Kidney glomerular epithelial cell (primary cell): ENCODE measurements around the gene WIPI1.

Experiments
- DNase-seq: peaks from one replicate; lab custom pipeline; 2025; lab: John Stamatoyannopoulos, UW

The WIPI1 gene

DNA sequence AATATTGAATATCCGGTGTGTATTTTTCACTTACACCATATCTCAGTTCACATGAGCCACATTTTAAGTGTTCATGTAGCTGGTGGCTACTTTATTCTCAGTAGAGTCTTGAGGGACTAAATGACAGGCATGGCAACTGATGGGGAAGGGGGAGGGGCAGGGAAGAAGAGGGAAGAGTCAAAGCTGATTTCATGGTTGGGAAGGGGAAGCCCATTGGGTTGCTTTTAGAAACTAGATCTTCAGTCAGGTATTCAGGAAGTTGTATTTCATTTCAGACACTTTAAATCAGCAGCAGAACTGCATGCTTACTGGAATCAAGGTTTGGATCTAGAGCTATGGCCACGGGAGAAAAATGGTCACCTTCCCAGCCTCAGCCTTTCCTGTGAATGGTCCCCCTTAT is 2.9 kb upstream of the WIPI1 start:
- no peak for DNase-seq

DNA sequence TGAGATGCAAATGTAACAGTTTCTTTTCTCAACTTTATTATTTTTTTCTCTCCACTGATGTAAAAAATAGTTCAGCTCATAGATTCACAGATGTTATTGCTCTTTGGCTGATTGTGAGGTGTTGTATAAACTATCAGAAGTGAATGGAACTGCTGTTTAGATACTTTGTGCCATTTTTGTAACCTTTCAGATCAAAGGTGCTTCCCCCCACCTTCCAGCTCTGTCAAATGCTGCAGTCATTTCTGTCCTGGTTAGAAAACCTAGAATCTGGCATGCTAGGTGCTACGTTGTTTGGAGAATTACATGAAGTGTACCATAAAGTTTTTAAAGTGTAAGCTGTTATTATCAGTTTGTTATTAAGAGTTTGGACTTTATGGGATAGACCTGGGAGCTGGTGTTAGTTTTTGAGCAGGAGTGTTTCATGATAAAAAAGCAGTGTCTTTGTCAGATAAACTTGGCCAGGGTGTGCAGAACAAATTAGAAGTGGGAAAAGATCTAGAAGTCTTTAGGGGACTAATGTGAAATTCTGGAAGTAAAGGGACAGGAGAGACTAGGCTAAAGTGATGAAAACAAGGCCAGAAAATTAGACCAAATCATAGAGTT is 1.8 kb upstream of the WIPI1 start:
- DNase-seq, result no peak

DNA sequence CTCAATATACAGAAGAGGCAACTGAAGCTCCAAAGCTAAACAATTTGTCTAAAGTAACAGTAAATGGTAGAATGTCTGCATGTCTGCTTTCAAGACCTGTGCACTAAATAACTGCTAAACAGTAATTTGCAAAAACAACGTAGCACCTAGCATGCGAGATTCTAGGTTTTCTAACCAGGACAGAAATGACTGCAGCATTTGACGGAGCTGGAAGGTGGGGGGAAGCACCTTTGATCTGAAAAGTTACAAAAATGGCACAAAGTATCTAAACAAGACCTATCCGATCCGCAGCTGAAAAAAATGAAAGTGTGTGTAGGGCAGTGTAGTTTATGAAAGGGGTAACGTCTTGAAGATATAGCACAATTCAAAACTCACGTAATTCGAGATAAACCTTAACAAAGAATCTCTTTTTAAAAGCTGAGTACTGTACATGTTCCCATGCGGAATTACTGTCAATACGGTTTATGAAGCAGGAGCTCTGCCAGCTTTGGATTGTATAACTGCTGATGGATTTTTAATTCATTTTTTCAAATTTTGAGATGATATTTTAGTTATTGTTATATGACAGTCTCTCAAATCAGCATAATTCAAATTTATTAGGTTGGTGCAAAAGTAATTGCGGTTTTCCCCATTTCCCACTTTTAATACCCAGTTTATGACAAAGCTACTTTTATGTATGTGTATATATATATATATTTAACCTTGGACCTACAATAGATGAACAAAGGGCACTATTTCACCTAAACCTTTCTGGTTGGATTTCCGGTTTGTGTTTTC is 1.2 kb upstream of the WIPI1 start:
- DNase-seq, result no peak

DNA sequence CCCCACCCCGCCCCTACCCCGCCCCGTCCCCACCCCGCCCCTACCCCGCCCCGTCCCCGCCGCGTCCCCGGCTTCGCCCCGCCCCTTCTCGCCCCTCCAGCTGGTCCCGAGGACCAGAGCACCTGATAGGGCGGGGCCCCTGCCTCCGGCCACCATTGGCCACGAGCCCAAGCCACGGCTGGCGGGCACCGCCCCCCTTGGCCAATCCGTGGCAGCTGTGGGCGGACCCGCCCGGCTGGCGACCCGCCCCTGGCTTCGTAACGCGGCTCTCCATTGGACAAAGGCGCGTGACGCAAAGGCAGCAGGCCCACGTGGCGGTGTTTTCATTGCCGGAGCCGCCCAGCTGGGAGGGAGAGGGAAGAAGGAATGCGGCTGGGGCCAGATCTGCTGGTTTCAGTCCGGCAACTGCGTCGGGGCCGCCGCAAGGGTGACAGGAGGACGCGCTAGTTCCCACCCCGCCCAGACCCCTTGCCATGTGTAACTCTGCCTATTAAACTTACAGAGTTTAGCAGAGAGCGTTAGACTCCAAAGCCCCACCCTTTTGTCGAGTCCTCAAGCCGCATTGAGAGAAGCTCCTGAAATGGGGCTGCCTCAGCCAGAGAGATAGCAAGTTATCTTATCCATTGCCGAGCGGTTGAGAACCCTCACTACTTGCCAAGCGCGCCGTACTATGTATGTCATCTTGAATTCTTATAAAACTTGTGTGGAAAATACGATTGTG is 403 bp upstream of the WIPI1 start:
- DNase-seq, result peak; percentile 87

DNA sequence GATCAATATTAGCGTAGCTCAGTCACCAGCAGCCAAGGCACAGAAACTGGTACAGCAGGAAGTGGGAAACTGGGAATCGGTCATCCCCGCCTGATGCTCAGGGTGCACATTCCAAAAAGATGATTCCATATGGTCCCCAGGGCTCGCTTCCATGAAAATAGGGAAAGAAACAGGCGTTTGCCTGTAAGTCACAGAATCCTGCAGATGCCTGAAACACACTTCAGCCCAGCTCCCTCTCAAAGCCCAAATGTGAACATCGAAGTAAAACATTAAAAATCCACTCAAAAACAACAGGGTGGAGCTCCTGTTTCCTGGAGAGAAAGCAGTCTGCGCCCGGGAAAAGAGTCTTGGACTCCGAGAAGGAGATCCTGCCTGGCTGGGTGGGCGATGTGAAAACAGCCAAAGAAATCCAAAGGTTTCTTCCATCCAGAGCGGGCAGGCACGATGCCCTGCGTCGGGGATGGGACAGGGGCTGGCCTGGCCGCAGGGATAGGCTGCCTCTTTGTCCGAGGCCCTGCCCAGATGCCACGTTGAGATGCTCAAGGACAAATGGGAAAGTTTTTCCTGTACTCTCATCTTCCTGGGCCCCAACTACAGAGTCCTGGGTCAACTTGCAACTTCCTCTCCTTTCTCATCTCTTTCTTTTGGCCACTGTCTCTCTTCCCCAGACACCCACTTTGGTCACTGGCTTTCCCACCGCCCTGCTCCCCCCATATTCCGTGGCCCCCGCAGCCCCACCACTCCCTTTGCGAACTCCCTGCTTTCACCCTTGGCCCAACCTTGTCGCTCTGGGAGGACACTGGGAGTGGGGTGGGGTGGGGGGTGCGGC is 743 bp downstream of the WIPI1 start:
- peak; percentile 82 for DNase-seq

DNA sequence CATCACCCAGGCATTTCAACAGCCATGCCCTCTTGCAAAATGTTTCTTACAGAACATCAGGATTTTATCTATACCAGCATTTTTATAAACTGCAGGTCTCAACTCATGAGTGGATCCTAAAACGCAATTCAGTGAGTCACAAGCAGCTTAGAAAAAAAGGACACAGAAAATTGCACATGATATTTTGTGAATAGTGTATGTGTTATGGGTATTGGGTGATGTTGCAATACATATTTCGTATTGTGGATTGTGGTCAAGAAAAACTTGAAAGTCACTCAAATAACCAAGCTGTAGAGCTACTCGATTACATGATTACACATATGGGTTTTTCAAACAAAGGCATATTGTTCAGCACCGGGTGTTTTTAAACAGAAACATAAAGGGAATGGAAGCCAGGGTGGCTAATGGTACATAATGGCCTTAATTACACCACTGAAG is 1.4 kb downstream of the WIPI1 start:
- DNase-seq, result no peak

DNA sequence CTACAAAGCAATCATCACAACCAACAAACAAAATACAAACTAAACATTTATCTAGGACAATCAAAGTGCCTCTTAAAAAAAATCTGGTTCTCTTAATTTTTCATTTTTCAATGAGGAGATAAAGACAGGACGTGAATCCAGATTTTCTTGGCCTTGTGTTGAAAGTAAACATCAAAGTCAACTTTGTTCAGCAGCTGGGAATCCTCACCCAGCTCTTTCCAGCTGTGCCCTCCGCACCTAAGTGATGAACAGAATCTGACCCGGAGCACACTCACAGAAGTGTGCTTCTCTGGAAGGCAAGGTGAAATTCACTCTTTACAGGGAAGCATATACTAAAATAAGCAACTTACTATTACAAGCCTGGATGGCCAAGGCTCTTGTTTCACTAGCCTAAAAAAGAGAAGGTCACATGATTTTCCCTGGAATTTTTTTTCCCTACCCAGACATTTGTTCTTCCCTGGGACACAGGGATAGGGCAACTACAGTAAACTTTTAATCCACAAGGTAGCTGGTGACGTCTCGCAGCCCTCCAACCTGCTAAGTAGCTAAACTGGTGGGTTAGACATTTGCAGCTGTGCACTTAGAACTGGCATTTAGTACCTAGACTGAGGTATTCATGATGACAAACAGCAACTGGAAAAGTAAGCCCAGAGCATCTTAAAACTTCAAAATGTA is 3.2 kb downstream of the WIPI1 start:
- no peak for DNase-seq

DNA sequence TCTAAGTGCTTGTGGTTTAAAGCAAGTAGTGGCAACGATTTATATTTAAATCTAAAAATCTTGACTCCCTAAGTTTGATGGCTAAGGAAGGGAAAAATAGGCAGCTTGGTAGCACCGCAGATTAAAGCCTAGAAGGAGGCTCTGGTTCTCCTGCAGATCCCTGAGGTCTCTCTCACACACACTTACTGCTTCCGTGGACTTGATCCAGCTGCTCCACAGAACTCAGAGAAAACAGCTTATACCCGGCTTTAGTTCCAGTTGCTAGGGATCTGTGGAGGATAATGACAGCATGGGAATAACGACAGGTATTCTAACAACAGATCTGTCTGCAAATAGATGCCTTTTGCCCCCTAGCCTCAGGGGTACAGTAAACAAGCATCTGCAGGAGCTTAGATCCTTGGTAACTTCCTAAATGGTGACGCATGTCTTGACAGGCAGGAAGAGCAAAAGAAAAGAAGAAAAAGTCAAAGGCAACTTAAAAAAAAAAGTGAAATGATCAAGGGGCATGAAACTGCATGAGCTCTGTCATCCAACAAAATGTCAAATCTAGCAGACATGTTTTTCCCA is 4.5 kb downstream of the WIPI1 start:
- DNase-seq, result no peak

DNA sequence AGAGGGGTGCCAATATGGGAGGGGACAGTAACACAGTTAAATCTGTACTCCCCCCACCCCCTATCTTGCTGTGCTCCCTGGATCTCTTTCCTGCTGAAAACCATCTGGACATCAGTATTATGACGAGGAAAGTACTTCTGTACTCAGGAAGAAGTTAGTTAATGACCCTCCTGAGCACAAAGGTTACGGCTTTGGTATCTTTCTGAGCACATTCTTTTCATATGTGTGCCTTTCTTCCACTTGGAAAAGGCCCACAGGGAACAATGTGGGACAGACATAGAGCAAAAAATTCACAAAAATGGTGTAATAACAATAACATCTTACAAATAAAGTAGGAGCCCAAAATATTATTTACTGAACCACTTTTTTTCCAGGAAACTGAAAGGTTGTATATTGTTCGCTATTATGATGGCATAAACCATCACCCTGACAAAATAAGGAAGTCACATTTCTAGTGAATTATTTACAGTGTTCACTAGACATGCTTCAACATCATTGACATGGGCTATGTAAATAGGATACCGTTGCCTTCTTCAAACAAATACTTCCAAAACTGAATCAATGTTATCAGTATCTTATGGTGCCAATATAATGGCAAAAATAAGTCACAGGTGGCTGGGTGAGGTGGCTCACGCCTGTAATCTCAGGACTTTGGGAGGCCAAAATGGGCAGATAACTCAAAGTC is 5.5 kb downstream of the WIPI1 start:
- DNase-seq, result no peak

DNA sequence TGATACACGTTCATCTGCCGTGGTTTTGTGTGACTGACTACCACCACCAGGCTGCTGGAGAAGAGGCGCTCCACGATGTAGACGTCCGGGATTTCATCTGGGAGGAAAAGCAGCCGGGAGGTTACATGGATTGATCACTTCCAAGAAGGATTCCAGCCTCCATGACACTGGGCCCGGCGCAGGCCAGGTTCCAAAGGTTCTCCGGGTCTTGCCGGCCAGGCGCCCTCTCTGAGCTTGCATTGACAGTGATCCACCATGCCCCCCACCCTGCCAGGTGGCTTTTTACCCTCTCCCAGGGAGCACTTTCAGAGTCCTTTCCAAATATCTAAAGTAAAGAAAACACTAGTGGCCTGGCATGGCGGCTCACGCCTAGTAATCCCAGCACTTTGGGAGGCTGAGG is 6.5 kb downstream of the WIPI1 start:
- DNase-seq, result no peak

DNA sequence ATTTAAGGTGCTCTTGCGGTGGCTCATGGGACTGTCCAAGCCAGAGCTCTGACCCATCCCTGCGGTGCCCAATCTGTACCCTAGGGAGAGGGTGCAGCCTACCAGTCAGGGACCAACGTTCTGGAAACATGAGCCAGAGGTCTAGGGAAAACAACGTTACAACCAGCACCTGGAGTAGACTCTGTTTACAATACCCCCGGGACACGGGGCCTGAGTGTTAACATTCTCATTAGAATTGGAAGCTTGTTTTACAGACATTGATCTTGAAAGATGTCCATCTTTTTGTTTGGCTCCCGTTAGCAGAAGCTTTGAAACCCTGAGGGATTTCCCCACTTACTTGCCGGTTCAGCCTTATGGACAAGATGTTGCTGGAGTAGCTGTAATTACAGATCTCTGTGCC is 6.9 kb downstream of the WIPI1 start:
- DNase-seq, result no peak

DNA sequence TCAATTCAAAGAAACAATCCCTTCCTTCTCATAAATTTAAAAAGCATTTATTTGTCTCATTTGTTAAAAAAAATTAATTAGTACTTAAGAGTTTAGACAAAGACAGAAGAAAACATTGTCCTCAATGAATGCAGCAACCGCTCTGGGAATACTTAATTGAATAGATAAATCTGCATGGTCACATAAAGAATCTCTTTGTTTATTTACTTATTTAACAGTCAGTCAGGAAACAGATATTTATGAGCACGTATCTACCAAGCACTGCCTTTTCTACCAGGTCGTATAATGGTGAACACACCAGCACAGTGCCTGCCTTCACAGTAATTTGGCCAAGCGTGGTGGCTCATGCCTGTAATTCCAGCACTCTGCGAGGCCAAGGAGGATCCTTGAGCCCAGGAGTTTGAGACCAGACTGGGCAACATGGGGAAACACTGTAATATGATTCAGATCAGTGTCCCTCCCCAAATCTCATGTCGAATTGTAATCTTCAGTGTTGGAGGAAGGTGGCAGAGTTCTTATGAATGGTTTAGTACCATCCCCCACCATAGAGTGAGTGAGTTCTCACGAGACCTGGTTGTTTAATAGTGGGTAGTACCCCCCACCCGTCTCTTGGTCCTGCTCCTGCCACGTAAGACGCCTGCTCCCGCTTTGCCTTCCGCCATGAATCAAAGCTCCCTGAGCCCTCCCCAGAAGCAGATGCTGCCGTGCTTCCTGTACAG is 8.1 kb downstream of the WIPI1 start:
- no peak for DNase-seq

DNA sequence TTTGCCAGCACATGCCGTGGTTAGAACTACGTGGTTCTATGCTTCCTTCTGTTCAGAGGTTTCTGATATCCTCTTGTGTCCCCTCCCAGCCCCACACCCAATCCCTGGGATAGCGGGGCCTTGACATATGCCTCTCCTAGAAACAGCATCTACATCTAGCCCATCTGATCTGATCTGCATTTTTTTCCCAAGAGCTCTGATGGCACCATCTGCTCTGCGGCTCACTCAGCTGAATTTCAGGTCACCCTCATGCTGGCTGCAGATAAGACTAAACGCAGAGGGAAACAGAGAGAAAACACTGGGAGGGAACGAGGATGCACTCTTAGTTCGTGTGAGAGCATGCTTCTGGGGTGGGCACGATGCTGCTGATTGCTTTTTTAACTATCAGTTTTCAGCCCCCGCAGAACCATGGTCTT is 10.7 kb downstream of the WIPI1 start:
- no peak for DNase-seq

DNA sequence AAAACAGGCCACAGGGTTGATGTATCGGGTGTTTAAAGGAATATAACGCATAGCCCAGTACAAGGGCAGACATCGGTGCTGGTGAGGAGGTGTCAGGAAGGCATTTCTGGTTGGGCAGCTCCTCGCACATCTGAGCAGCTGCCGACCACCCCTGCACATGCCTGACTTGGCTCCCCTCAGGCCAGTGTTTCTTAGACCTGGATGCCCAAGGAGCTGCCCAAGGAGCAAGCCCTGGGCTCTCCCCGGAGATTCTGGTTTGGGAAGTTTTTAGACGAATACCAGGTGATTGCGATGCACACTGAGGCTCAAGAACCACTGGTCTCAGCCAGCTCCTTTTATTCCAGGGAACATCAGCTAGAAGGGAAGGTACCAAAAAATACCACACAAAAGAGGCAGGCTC is 11.6 kb downstream of the WIPI1 start:
- no peak for DNase-seq

DNA sequence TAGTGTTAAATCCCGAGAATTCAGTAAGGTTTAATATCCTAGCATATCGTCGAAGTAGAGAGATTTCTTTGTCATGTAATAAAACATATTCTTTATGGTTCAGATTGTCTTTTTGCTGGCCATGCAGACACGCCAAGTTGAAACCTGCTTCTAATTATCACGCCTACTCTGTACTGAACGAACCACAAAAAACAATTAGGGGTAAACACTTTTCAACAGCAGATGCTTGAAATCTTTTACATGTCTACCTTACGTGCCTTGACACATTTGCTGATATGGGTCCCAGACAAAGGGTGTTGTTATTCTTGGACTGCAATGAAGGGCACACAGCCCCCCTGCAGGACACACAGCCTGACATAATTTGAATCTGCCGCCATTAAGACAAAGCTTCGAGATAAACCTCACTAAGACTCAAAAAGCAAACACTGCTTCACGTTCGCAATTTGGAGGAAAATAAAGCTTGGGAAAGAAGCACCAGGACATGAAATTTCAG is 13.3 kb downstream of the WIPI1 start:
- no peak for DNase-seq

DNA sequence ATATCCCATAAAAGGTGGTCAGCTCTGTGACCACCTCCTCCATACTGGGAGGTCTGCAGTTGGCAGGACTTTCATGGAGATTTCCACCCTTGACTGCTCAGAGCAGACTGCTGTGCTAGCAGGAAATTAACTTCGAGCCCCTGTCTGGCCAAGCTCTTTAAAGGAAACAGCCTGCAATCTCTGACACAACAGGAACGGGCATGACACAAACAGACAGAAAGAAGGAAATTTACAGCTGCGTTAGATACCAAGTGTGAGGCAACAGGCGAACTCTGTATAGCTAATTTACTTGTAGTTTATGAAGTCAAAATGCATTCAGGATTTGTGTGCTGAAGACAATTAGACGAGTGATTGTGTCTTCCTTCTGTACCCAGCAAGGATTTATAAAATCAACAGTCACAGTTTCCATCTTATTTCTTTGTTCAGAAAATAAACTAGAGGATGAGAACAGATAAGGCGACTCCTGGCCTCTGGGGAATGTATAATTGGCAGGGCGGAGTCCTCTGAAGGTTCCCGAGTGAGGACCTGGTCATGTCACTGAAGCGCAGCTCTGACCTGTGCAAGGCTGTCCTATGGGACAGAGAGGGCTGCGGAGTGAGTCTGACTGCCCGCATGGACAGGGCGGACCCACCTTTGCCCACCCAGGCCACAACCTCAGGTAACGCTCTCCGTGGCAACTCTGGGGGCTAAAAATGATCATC is 16.1 kb downstream of the WIPI1 start:
- DNase-seq, result peak; percentile 38

DNA sequence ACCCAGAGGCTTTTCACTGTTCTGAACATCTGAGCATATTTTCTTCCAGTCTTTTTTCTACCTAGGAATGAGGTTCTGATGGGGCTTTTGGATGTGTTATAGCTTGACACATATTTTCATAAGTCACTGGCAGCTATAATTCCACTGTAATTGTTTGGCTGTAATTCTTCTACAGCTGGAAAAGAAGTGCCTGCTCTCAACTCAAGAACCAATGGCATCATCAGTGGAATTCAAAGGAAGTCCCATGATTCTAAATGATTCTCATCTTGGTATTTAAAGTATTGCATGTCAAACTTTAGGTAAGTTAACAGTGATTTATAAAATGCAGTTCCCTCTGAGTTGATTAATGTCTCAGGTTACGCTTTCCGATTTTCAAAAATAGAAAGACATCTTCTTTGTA is 16.8 kb downstream of the WIPI1 start:
- no peak for DNase-seq

DNA sequence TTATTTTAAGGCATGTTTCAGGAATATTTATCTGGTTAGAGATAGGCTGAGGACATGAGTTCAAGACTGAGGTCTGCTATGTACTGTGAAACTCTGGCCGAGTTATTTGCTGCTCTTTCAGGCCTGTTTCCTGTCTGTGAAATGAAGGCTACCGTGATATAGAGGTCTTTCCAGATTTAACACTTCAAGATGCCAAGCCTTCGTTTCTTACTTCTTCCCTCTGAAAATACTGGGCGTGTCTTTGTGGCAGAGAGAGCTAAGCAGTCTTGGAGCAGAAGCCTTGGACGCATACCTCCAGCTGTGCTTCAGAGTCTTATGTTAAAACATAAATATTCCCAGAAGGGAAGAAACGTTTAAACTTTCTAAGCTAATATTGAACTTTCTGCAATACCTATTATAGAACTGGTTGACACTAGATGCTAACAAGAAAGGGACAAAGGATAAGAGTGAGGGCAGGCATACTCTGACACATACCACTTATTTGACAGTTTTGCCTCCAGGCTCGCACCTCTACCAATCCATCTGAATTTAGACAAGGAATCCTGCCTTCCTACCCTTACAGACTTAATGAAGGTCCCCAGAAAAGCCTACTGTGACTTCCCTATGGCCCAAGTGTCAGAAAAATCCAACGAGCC is 17.5 kb downstream of the WIPI1 start:
- no peak for DNase-seq
